NCI-H2227 (cell line): Measurements from ENCODE around the gene FAU.
"Not testable (repeated sequence)": the region's sequence is repeated elsewhere in the genome, so short reads cannot be mapped to it uniquely, and the experiment has no call there.

Experiments
- DNase-seq: peaks from one replicate; lab custom pipeline; 2025; ENCODE audit not compliant: unreplicated experiment; lab: John Stamatoyannopoulos, UW

The FAU gene

DNA sequence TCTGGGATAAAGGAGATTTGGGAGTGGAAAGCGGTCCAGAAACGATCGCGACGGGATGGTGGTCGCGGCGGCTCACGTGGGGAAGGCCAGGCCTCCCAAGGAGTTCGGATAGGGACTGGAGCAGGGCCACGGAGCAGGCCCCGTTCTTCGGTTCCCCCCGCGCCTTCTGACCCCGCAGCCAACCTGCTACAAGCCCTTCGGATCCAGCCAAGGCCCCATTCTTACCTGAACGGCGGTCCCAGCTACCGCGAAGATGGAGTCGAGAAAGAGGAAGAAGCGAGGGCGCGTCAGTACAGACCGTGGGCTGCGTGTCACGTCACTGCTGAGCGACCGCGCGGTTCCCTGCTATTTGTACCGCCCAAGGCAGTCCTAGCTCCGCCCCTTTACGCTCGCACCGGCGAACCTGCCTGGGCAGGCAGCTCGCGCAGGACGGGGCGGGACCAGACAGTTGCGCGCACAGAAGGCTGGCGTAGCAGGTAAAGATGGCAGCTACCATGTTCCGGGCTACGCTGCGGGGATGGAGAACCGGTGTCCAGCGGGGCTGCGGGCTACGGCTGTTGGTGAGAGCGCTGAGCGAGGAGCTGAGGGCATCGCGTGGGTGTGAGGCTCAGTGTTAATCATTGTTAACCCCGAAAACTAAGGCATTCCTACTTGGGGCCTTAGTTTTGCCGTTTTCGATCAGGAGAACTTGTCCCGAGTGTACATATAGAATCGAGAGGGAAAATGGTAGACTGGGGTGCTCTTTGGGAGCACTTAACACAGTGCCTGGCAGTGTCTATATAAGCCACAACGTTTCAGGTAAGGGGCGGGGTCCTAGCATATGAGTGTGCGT, at the start of gene FAU, which contains the start of gene MRPL49:
FAU (minus strand) TSS at position 270 of the 832 bp plus-strand sequence. CDS start 321 bp downstream, outside the sequence.
MRPL49 (plus strand) TSS at position 457 of the 832 bp plus-strand sequence; CDS start at position 483, 26 bp downstream.
- peak; percentile 99 for DNase-seq

DNA sequence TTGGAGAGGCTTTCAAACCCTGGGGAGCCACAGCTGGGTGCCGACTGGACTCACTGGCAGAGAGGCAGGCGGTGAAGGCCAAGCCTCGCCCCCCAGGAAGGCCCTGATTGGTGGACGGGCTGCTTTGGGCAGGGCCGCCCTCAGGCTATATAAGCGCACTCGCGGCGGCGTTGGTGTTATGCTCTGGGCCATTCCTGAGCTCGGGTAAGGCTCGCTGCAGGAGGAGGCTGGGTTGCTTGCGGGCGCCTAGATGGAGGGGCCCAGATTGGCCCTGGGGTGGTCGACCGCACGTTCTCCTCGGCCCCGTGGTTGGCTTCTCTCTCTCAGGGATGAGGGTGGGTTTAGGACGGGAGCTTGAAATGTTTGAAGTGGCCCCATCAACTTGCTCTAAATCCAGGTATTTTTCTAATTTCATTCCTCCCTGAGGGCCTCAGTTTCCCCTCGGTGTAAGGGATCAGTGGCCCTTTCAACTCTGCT, 48.2 kb upstream of the FAU start, which contains the start of gene SPDYC:
SPDYC (plus strand) TSS at position 176 of the 477 bp plus-strand sequence. CDS start 1,125 bp downstream, outside the sequence.
- DNase-seq, result no peak

DNA sequence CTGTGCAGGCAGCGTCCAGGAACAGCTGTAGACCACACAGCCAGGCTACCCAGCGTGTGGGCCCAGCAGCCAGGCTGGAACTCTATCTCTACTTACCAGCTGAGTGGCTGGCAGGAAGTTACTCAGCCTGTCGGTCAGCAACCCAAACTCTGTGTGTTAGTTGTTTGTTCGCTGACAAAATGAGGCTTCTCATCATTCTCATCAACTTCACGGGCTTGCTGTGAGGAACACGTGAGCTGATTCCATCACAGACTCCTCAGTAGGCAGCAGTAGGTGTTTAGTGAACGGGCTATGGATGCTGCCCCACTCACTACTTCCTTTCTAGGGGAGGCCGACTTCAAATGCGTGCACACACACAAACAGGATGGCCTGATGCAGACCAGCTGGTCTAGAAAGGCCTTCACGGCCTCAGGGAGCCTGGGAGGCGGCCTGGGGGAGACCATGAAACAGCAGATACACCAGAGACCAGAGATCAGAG, 47.3 kb upstream of the FAU start:
- DNase-seq, result no peak

DNA sequence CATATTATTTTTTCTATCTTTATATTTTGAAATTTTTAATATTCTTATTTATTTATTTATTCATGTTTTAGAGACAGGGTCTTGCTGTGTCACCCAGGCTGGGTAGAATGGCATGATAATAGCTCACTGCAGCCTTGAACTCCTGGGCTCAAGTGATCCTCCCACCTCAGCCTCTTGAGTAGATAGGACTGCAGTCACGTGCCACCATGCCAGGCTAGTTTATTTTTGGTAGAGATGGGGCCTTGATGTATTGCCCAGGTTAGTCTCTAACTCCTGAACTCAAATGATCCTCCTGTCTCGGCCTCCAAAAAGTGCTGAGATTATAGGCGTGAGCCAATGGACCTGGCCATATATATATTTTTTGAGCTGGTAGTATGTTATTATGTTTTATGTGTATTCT, 45.7 kb upstream of the FAU start:
- no peak for DNase-seq

DNA sequence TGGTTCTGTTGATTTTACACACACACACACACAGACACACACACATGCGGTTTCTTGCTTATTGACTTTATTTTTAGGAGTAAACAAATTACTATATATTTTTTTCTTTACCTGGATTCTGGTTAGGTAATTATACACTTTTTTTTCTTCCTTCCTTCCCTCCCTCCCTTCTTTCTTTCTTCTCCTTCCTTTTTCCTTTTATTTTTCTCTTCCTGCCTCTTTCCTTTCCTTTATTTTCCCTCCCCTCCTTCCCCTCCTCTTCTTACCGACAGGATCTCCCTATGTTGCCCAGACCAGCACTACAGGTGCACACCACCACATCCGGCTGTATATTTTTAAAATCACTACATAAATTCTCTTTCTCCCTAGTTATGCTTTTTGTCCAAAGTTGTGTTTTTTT, 45.0 kb upstream of the FAU start:
- DNase-seq, result no peak

- no peak for DNase-seq
These were observed 43.7 kb upstream of the FAU start for GRCh38 chr11:65165410-65166317.

GRCh38 chr11:65163684-65164083, 41.8 kb upstream of the FAU start:
- no peak for DNase-seq

DNA sequence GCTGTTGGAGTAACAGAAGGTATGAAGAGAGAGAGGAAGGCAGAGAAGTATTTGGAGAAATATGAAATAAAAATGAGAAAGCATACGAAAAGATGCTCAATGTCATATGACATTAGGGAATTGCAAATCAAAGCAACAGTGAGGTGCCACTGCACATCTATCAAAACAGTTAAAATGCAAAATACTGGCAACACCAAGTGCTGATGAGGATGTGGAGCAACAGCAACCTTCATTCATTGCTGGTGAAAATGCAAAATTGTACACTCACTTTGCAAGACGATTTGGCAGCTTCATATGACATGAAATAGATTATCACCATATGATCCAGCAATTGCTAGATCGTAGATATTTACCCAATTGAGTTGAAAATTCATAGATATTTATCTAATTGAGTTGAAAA, 38.7 kb upstream of the FAU start:
- no peak for DNase-seq

- DNase-seq, result no peak
These were observed 37.1 kb upstream of the FAU start for GRCh38 chr11:65159012-65159411.

DNA sequence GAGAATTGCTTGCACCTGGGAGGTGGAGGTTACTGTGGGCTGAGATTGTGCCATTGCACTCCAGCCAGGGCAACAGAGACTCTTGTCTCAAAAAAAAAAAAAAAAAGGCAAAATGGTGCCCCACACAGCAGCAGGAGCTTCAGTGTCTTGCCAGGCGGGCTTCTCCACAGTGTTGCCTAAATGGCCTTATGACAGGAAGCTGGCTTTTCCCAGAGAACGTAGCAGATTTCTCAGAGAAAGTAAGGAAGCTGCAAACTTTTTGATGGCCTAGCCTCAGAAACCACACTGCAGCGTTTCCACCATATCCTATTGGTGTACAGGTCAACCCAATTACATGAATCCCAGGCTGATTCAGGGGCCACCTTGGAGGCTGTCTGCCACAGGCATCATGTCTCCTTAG, 35.4 kb upstream of the FAU start:
- DNase-seq, result no peak

DNA sequence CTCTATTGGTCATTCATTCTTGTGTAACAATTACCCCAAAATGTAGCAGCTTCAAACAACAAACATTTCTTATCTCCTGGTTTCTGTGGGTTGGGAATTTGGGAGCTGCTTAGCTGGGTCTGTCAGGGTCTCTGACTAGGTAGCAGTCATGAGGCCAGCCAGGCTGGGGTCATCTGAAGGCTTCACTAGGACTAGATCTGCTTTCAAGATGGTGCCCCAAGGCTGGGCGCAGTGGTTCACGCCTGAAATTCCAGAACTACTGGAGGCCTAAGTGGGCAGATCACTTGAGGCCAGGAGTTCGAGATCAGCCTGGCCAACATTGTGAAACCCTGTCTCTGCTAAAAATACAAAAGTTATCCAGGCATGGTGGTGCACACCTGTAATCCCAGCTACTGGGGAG, 35.0 kb upstream of the FAU start:
- no peak for DNase-seq

DNA sequence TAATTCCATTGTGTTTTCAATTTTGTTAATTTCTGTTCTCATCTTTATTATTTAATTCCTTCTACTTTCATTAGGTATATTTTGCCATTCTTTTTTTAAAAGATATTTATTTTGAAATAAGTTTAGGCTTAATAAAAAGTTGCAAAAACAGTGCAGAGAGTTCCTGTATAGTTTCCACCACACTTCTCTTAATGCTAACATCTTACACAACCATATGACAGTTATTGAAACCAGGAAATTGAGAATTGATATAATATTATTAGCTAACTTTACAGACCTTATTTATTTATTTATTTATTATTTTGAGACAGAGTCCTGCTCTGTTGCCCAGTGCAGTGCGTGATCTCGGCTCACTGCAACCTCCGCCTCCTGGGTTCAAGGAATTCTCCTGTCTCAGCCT, 34.3 kb upstream of the FAU start:
- no peak for DNase-seq

GRCh38 chr11:65152122-65152521, 30.2 kb upstream of the FAU start:
- no peak for DNase-seq

GRCh38 chr11:65151331-65151899, 29.5 kb upstream of the FAU start:
- no peak for DNase-seq

DNA sequence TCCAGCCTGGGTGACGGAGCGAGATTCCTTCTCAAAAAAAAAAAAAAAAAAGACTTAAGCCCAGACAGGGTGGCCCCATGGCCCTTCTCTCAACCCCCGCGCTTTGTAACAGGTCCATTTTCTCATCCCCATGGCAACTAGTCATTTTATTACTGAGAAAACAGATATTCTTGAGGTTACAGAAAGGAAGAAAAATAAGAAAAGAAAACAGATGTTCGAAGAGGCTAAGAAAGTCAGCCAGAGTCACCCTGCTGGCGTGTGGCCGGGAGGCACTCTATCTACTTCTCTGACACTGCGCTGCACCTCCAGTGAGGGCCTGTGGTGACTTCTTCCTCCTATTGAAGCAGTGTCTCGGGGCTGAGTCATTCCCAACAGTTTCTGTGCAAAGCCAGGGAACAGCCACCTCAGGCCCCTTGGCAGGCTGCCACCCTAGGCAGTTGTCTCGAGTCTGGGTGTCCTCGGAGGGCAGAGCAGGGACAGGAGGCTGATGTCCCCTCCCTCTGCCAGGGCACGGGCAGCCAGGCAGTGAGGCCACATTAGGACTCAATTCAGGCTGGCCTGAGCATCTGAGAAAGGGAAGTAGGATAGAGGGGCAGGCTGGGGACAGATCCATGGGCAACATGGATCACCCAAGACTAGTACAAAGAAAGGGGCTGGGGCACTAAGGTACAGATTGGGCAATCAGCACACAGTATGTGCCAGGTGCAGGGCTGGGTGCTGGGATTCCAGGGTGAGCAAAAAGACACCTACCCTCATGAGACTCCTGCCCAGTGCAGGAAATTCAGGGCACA, 28.8 kb upstream of the FAU start:
- peak; percentile 45 for DNase-seq

GRCh38 chr11:65150131-65150508, 28.2 kb upstream of the FAU start:
- DNase-seq, result not testable (repeated sequence)

DNA sequence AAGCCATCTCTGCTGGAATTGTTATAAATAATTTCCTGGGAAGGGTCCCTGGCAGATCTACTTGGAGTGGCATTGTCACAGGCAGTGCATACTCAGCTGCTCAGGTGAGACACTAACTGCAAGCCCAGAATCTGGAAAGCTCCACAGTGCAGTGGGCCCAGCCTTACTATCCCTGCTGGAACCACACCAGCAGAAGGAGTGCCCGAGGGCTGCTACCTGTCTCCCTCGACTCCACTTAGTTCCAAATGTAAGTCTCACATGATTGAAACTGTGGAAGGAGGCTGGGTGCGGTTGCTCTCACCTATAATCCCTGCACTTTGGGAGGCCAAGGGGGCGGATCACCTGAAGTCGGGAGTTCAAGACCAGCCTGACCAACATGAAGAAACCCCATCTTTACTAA, 26.7 kb upstream of the FAU start:
- no peak for DNase-seq

DNA sequence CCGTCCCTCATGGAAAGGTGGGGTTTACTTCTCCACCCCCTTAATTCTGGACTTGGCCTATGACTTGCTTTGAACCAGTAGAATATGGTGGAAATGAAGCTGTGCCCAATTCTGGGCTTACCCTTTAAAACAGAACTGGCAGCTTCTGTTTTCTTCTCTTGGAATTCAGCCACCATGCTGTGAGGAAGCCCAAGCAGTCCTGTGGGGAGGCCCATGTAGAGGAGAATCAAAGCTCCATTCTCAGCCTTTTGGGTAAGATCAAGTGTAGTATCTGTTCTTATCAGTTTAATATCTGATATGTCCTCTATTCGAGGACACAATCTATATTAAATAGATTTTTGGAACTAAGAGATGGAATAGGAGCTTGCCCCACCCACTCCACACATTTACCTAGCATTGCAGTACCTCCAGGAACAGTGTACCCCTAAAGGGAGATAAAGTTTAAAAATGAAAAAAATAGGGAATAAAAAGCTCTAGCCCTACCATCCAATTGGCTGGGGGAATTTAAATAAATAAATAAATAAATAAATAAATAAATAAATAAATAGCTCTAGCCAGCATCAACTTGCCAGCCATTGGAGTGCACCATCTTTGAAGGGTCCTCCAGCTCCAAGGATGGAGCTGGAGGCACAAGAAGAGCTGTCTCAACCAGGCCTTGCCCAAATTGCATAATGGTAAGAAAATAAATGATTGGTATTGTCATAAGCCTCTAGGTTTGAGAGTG, 25.6 kb upstream of the FAU start:
- no peak for DNase-seq

DNA sequence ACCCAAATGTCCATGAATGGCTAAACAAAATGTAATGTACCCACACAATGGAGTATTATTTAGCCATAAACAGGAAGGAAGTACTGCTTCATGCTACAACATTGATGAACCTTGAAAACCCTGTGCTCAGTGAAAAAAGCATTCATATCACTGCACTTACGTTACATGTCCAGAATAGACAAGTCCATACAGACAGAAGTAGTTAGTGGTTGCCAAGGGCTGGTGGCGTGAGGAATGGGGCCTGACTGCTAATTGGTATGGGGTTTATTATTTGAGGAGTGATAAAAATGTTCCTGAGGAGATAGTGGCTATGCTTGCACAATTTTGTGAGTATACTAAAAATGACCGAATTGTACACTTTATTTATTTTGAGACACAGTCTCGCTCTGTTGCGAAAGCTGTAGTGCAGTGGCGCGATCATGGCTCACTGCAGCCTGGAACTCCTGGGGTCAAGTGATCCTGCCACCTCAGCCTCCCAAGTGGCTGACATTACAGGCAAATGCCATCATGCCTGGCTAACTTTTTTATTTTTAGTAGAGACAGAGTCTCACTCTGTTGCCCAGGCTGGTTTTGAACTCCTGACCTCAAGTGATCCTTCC, 20.1 kb upstream of the FAU start:
- DNase-seq, result no peak
